ENCODE measurements around the gene IFT52.

The IFT52 gene

DNA sequence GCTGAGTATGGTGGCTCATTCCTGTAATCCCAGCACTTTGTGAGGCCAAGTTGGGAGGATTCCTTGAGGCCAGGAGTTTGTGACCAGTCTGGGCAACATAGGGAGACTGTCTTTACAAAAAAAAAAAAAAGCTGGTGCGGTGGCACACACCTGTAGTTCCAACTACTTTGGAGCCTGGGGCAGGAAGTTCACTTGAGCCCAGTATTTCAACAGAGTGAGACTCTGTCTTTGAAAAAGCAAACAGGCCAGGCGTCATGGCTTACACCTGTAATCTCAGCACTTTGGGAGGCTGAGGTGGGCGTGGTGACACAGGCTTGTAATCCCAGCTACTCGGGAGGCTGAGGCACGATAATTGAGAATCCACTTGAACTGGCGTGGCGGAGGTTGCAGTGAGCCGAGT lies 104.8 kb downstream of the IFT52 start:
- DNase-seq: no peak
